GM20000 (cell line): ENCODE measurements around the gene LPCAT1.
"Not testable (repeated sequence)": the region's sequence is repeated elsewhere in the genome, so short reads cannot be mapped to it uniquely, and the experiment has no call there.

ENCODE experiments used
- DNase-seq: peaks from one replicate; pipeline ENCODE4 v3.0.0; 2012; ENCODE audit warnings: low spot score
- CTCF ChIP-seq: IDR thresholded peaks from 2 replicates; pipeline ENCODE4 v1.5.1; 2012; ENCODE audit warnings: mild to moderate bottlenecking, control low read depth; ENCODE audit errors: extremely low read depth, missing control alignments

LPCAT1 gene

GRCh38 chr5:1541702-1542400 is 18.1 kb upstream of the LPCAT1 start:
- TF ChIP-seq CTCF, result no peak
- DNase-seq, result no peak

- no peak for DNase-seq
- TF ChIP-seq CTCF, result no peak
These were observed 17.3 kb upstream of the LPCAT1 start for GRCh38 chr5:1540831-1541701.

GRCh38 chr5:1540166-1540565 is 16.4 kb upstream of the LPCAT1 start:
- DNase-seq, result no peak
- TF ChIP-seq CTCF, result no peak

- not testable (repeated sequence) for DNase-seq
These were observed 15.8 kb upstream of the LPCAT1 start for GRCh38 chr5:1539393-1540161.

- DNase-seq, result no peak
- TF ChIP-seq CTCF, result no peak
These were observed 15.1 kb upstream of the LPCAT1 start for GRCh38 chr5:1538741-1539392.

GRCh38 chr5:1538276-1538675 is 14.5 kb upstream of the LPCAT1 start:
- no peak for TF ChIP-seq CTCF
- DNase-seq, result no peak

- no peak for TF ChIP-seq CTCF
- DNase-seq, result no peak
These were observed 13.9 kb upstream of the LPCAT1 start for GRCh38 chr5:1537603-1538154.
